Measurements from ENCODE around the gene CDH15.

CDH15 gene

GRCh38 chr16:89170346-89171215, 967 bp upstream of the CDH15 start:
- peaks cover 49% of the 10 kb centered on the region for H3K4me1 ChIP-seq (ENCODE audit: insufficient read depth, insufficient read length)
- peak; percentile 33 for DNase-seq (ENCODE audit: low read depth, low spot score)
- H3K36me3 ChIP-seq (ENCODE audit: insufficient read depth, insufficient read length, low read length): no peaks in the 10 kb centered on the region
- H3K4me3 ChIP-seq (ENCODE audit: insufficient read length, low read depth): peak overlapping the region; percentile 45
- TF ChIP-seq SUZ12 (IDR thresholded peaks at IDR 0.05; ENCODE audit: extremely low read depth, insufficient read depth, insufficient read length) (no peak), ZNF274 (IDR thresholded peaks at IDR 0.05; ENCODE audit: low read depth, low read length) (no peak), YY1 (IDR thresholded peaks at IDR 0.05; ENCODE audit: insufficient read depth, insufficient read length) (no peak)
- H3K27me3 ChIP-seq (ENCODE audit: insufficient read depth, insufficient read length): peaks cover 27% of the 10 kb centered on the region
- no peaks in the 10 kb centered on the region for H3K9me3 ChIP-seq (ENCODE audit: insufficient read depth, low read length)
- H3K9ac ChIP-seq (ENCODE audit: insufficient read length, low read depth): peak overlapping the region; percentile 62

DNA sequence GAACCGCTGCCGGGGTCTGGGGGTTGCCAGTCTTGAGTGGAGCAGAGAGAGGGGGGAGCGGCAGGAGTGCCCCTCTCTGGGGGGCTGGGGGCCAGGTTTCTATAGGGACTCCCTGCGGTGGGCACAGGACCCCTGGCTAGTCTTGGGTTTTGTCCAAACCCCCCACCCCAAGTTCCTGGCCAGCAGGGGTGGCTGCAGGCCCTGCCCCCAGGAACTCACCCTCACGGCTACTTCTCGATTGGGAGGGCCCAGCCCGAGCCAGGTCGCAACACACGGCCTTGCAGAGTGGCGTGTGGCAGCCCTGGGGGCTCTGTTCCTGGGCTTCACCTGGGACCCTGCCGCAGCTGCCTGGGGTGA, 601 bp downstream of the CDH15 start:
- H3K4me1 ChIP-seq (ENCODE audit: insufficient read depth, insufficient read length): peaks cover 47% of the 10 kb centered on the region
- H3K9ac ChIP-seq (ENCODE audit: insufficient read length, low read depth): peak overlapping the region; percentile 47
- DNase-seq (ENCODE audit: low read depth, low spot score): no peak
- TF ChIP-seq ZNF274 (IDR thresholded peaks at IDR 0.05; ENCODE audit: low read depth, low read length) (no peak), YY1 (IDR thresholded peaks at IDR 0.05; ENCODE audit: insufficient read depth, insufficient read length) (no peak), SUZ12 (IDR thresholded peaks at IDR 0.05; ENCODE audit: extremely low read depth, insufficient read depth, insufficient read length) (no peak)
- H3K36me3 ChIP-seq (ENCODE audit: insufficient read depth, insufficient read length, low read length): no peaks in the 10 kb centered on the region
- H3K4me3 ChIP-seq (ENCODE audit: insufficient read length, low read depth): peak overlapping the region; percentile 0
- H3K9me3 ChIP-seq (ENCODE audit: insufficient read depth, low read length): no peaks in the 10 kb centered on the region
- H3K27me3 ChIP-seq (ENCODE audit: insufficient read depth, insufficient read length): peaks cover 27% of the 10 kb centered on the region

DNA sequence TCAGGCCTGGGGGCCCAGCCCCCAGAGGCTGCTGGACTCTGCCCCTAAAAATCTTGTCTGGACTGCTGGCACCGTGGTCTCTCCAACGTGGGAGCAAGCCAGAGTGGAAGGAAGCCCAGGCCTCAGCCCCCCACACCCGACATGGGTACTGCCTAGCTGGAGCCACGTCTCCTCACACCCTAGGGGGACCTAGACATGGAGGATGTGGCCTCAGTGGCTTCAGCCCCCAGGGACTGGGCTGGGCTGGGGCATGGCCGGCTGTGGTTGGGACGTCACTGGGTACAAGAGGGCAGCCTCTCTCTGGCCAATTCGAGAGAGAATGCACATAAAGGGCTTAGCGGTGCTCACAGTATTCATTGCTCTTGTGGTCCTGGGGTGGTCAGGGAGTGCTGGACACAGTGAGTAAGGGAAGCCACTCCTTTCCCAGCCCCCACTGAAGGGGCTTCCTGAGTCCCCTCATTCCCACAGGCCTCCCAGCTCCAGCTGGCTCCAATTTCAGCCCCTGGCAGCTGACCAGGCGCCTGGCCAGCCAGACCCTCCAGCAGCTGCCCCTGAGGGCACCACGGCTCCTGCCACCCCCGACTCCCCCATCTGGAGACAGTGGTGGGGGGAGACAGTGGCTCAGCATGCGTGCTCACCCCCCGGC, 1.1 kb downstream of the CDH15 start:
- Histone ChIP-seq H3K4me1 (ENCODE audit: insufficient read depth, insufficient read length) (peaks cover 47% of the 10 kb centered on the region), H3K36me3 (ENCODE audit: insufficient read depth, insufficient read length, low read length) (no peaks in the 10 kb centered on the region), H3K9ac (ENCODE audit: insufficient read length, low read depth) (peak overlapping the region; percentile 47), H3K4me3 (ENCODE audit: insufficient read length, low read depth) (no peak overlapping the region), H3K9me3 (ENCODE audit: insufficient read depth, low read length) (no peaks in the 10 kb centered on the region), H3K27me3 (ENCODE audit: insufficient read depth, insufficient read length) (peaks cover 27% of the 10 kb centered on the region)
- TF ChIP-seq YY1 (IDR thresholded peaks at IDR 0.05; ENCODE audit: insufficient read depth, insufficient read length) (no peak), ZNF274 (IDR thresholded peaks at IDR 0.05; ENCODE audit: low read depth, low read length) (no peak), SUZ12 (IDR thresholded peaks at IDR 0.05; ENCODE audit: extremely low read depth, insufficient read depth, insufficient read length) (no peak)
- DNase-seq (ENCODE audit: low read depth, low spot score): no peak

- no peak overlapping the region for H3K4me3 ChIP-seq (ENCODE audit: insufficient read length, low read depth)
- H3K9ac ChIP-seq (ENCODE audit: insufficient read length, low read depth): peak overlapping the region; percentile 38
- no peaks in the 10 kb centered on the region for H3K36me3 ChIP-seq (ENCODE audit: insufficient read depth, insufficient read length, low read length)
- no peak for DNase-seq (ENCODE audit: low read depth, low spot score)
- H3K9me3 ChIP-seq (ENCODE audit: insufficient read depth, low read length): no peaks in the 10 kb centered on the region
- H3K27me3 ChIP-seq (ENCODE audit: insufficient read depth, insufficient read length): peaks cover 27% of the 10 kb centered on the region
- TF ChIP-seq YY1 (IDR thresholded peaks at IDR 0.05; ENCODE audit: insufficient read depth, insufficient read length) (no peak), SUZ12 (IDR thresholded peaks at IDR 0.05; ENCODE audit: extremely low read depth, insufficient read depth, insufficient read length) (no peak), ZNF274 (IDR thresholded peaks at IDR 0.05; ENCODE audit: low read depth, low read length) (no peak)
- peaks cover 47% of the 10 kb centered on the region for H3K4me1 ChIP-seq (ENCODE audit: insufficient read depth, insufficient read length)
These were observed 1.8 kb downstream of the CDH15 start for GRCh38 chr16:89173174-89173921.

GRCh38 chr16:89174055-89174827, 2.7 kb downstream of the CDH15 start:
- peaks cover 48% of the 10 kb centered on the region for H3K4me1 ChIP-seq (ENCODE audit: insufficient read depth, insufficient read length)

DNA sequence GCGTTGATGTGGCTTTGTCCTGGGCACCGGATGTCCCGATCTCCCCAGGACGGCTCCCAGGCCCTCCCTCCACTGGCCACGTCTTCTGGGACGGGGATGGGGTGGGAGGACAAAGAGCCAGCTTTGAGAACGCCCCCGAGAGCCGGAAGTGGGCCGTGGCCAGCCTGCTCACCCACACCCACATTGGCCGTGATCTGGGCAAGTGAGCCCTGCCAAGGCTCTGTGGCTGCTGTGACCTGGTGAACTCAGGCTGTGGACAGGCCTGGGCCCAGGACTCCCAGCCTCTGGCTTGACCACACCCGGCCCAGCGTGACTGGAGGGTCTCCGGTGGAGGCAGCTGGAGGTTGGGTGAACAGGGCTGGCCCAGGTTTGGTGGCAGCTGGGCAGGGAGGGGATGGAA, 3.3 kb downstream of the CDH15 start:
- H3K4me1 ChIP-seq (ENCODE audit: insufficient read depth, insufficient read length): peaks cover 50% of the 10 kb centered on the region
- H3K4me3 ChIP-seq (ENCODE audit: insufficient read length, low read depth): no peak overlapping the region
- H3K9me3 ChIP-seq (ENCODE audit: insufficient read depth, low read length): no peaks in the 10 kb centered on the region
- H3K27me3 ChIP-seq (ENCODE audit: insufficient read depth, insufficient read length): peaks cover 23% of the 10 kb centered on the region
- TF ChIP-seq YY1 (IDR thresholded peaks at IDR 0.05; ENCODE audit: insufficient read depth, insufficient read length) (no peak), SUZ12 (IDR thresholded peaks at IDR 0.05; ENCODE audit: extremely low read depth, insufficient read depth, insufficient read length) (no peak), ZNF274 (IDR thresholded peaks at IDR 0.05; ENCODE audit: low read depth, low read length) (no peak)
- DNase-seq (ENCODE audit: low read depth, low spot score): no peak
- H3K9ac ChIP-seq (ENCODE audit: insufficient read length, low read depth): peak overlapping the region; percentile 36
- H3K36me3 ChIP-seq (ENCODE audit: insufficient read depth, insufficient read length, low read length): no peaks in the 10 kb centered on the region

More at GRCh38 chr16:89174055-89174827, 2.7 kb downstream of the CDH15 start:
- no peak for DNase-seq (ENCODE audit: low read depth, low spot score)
- Histone ChIP-seq H3K9me3 (ENCODE audit: insufficient read depth, low read length) (no peaks in the 10 kb centered on the region), H3K27me3 (ENCODE audit: insufficient read depth, insufficient read length) (peaks cover 27% of the 10 kb centered on the region), H3K36me3 (ENCODE audit: insufficient read depth, insufficient read length, low read length) (no peaks in the 10 kb centered on the region), H3K4me3 (ENCODE audit: insufficient read length, low read depth) (no peak overlapping the region), H3K9ac (ENCODE audit: insufficient read length, low read depth) (peak overlapping the region; percentile 8)
- no peak for TF ChIP-seq YY1 (IDR thresholded peaks at IDR 0.05; ENCODE audit: insufficient read depth, insufficient read length)
- TF ChIP-seq SUZ12 (IDR thresholded peaks at IDR 0.05; ENCODE audit: extremely low read depth, insufficient read depth, insufficient read length): no peak
- no peak for TF ChIP-seq ZNF274 (IDR thresholded peaks at IDR 0.05; ENCODE audit: low read depth, low read length)

Data from NT2/D1 (cell line).